Karpas-422 (cell line): ENCODE results near the gene PRDM16. TPM values are rescaled to one million over a fixed set of nuclear protein-coding genes. Genes with fewer than 3 reads are reported as not detected.

ENCODE experiments used
- DNase-seq: peaks from one replicate; pipeline ENCODE4 v3.0.0-alpha.2; 2015
- H2AFZ ChIP-seq: fragments of 200-600 bp; sonication (generic); 2 replicates; pipeline ENCODE4 v1.6.1; 2014; ENCODE audit warnings: antibody characterized with exemption, low read length, mixed read lengths
- H3K27ac ChIP-seq: fragments of 200-600 bp; sonication (generic); 2 replicates; pipeline ENCODE4 v1.5.1; 2014; ENCODE audit warnings: mild to moderate bottlenecking, low read length, moderate library complexity
- H3K27me3 ChIP-seq: fragments of 200-600 bp; sonication (generic); 2 replicates; pipeline ENCODE4 v1.6.1; 2014; ENCODE audit warnings: low read length, mixed read lengths
- H3K36me3 ChIP-seq: fragments of 200-600 bp; sonication (generic); 2 replicates; pipeline ENCODE4 v1.6.1; 2014; ENCODE audit warnings: low read length, mixed read lengths; ENCODE audit not compliant: insufficient read depth
- H3K4me1 ChIP-seq: fragments of 200-600 bp; sonication (generic); 2 replicates; pipeline ENCODE4 v1.6.1; 2014; ENCODE audit warnings: mild to moderate bottlenecking, low read length, mixed read lengths
- H3K4me2 ChIP-seq: fragments of 200-600 bp; sonication (generic); 2 replicates; pipeline ENCODE4 v1.6.1; 2014; ENCODE audit warnings: low read length, low read depth, mild to moderate bottlenecking; ENCODE audit not compliant: poor library complexity, severe bottlenecking
- H3K4me3 ChIP-seq: fragments of 200-600 bp; sonication (generic); 2 replicates; pipeline ENCODE4 v1.5.1; 2014; ENCODE audit warnings: mild to moderate bottlenecking, antibody characterized with exemption, low read length, mixed read lengths
- H3K79me2 ChIP-seq: fragments of 200-600 bp; sonication (generic); 2 replicates; pipeline ENCODE4 v1.6.1; 2014; ENCODE audit warnings: mild to moderate bottlenecking, low read length, mixed read lengths
- H3K9ac ChIP-seq: fragments of 200-600 bp; sonication (generic); 2 replicates; pipeline ENCODE4 v1.6.0; 2014; ENCODE audit warnings: low read length
- H3K9me2 ChIP-seq: fragments of 200-600 bp; sonication (generic), shearing (Covaris generic); replicated peaks from 2 replicates; pipeline ENCODE4 v1.6.0; 2014; ENCODE audit warnings: mild to moderate bottlenecking, low read length, moderate library complexity; ENCODE audit not compliant: insufficient read depth
- H3K9me3 ChIP-seq: fragments of 300-700, 200-600 bp; sonication (generic); 2 replicates; pipeline ENCODE4 v1.6.1; 2014; ENCODE audit warnings: low read length, mixed read lengths
- H4K20me1 ChIP-seq: fragments of 200-600 bp; sonication (generic); 2 replicates; pipeline ENCODE4 v1.6.1; 2014; ENCODE audit warnings: mild to moderate bottlenecking, antibody characterized with exemption, low read length, low read depth; ENCODE audit not compliant: insufficient read depth
- total RNA-seq: library from RNA; depleted of rRNA; stranded (reverse); fragments of >200 nt; shearing (Covaris generic); gene quantifications from 2 replicates; pipeline ENCODE4 v1.2.3, GENCODE V29; 2014; ENCODE audit warnings: low replicate concordance

Gene PRDM16
- total RNA-seq, 1 experiment from 2014 or later: not detected

DNA sequence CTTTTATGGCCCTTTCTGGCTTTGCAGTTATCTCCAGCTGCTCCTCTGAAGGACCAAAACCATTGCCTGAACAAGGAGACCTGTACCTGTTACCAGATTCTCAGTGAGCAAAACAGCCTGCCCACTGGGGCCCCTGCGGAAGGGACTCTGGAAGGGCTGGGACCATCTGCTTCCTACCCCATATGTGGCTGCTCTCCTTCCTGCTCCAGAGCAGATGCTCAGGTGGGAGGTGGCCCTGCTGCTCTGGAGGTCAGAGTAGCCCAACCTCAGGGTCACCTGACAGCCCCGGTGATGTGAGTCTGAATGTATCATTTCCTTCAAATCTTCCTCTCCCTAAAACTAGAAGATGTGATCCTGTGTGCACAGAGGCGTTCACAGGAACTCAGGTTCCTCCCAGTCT lies 33.6 kb downstream of the PRDM16 start:
- H3K36me3 ChIP-seq: no peaks in the 10 kb centered on the region
- H3K9ac ChIP-seq: no peak overlapping the region
- H3K4me1 ChIP-seq: no peaks in the 10 kb centered on the region
- no peaks in the 10 kb centered on the region for H3K9me2 ChIP-seq
- no peaks in the 10 kb centered on the region for H3K27me3 ChIP-seq
- DNase-seq: no peak
- H3K27ac ChIP-seq: no peak overlapping the region
- H3K4me2 ChIP-seq: no peak overlapping the region
- H3K4me3 ChIP-seq: no peak overlapping the region
- H2AFZ ChIP-seq: no peak overlapping the region
- H3K79me2 ChIP-seq: no peaks in the 10 kb centered on the region
- no peaks in the 10 kb centered on the region for H3K9me3 ChIP-seq
- no peaks in the 10 kb centered on the region for H4K20me1 ChIP-seq

DNA sequence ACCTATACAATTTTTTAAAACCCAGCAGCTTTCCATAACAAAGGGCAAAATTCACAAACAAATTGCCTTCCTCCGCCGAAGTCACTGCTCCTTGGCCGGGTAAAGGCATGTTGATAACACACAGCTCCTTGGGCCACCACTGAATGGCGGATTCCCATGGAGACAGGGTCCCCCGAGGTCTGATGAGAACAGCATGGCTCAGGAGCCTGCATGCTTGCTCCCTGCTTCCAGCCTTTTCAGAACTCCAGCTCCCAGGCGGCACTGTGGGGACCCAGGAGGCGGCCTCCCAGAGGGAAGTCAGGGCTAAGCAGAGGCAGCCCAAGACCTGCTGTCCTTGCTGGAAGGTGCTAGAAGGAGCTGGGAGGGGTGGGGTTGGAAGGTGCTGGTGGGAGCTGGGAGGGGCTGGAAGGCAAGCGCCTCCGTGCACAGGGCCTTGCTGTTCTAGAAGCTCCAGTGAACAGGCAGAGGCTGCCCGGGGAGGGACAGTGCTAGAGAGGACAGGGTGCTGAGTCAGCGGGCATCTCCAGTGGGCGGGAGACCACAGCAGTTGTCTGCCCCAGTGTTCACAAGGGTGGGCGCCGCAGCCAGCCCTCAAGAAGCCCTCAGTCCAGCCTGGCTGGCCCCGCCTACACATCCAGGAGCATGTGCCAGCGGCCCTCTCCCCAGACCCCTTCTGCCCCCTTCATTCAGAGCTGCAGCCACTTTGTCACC lies 35.1 kb downstream of the PRDM16 start:
- no peaks in the 10 kb centered on the region for H3K4me1 ChIP-seq

DNA sequence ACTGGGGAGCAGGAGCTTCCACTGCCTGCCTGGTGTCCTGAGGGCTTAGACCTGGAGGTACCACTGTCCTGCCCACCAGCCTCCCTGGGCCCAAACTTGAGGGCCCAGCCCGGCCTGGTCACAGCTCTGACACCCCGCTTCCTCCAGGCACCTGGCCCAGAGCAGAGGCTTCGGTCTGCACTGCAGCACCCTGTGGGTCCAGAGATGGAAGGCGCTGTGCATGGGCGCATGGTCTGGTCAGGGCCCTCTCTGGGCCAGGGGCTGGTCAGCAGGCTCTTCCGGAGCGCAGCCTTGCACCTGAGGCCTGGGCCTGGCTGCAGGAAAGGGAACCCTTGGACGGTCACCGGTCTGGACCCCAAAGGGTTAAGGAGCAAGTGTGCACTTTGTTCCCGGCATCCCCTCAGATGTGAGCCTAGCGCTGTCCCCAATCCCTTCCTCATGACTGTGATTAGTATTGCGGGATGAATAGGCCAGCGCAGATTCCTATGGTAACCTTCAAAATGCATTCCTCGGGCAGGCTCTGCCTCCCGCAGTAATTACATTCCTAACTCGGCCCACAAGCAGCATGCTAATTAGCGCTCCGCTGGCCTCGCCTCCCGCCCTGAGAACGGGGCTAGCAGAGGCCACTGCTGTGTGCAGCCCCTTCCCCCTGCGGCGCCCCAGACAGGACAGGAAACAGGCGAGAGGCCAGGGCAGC lies 36.3 kb downstream of the PRDM16 start:
- Histone ChIP-seq H3K9me2 (no peaks in the 10 kb centered on the region), H3K79me2 (no peaks in the 10 kb centered on the region), H2AFZ (no peak overlapping the region), H3K27me3 (no peaks in the 10 kb centered on the region), H4K20me1 (no peaks in the 10 kb centered on the region), H3K9me3 (no peaks in the 10 kb centered on the region), H3K27ac (no peak overlapping the region), H3K4me3 (no peak overlapping the region), H3K4me2 (no peak overlapping the region), H3K9ac (no peak overlapping the region), H3K4me1 (no peaks in the 10 kb centered on the region), H3K36me3 (no peaks in the 10 kb centered on the region)
- no peak for DNase-seq

More for the DNA sequence above, 35.1 kb downstream of the PRDM16 start:
- H3K27ac ChIP-seq: no peak overlapping the region
- no peaks in the 10 kb centered on the region for H3K9me2 ChIP-seq
- no peak overlapping the region for H2AFZ ChIP-seq
- H3K79me2 ChIP-seq: no peaks in the 10 kb centered on the region
- no peaks in the 10 kb centered on the region for H3K27me3 ChIP-seq
- H3K4me2 ChIP-seq: no peak overlapping the region
- no peaks in the 10 kb centered on the region for H3K9me3 ChIP-seq
- DNase-seq: no peak
- H3K9ac ChIP-seq: no peak overlapping the region
- H4K20me1 ChIP-seq: no peaks in the 10 kb centered on the region
- no peaks in the 10 kb centered on the region for H3K36me3 ChIP-seq
- no peak overlapping the region for H3K4me3 ChIP-seq

DNA sequence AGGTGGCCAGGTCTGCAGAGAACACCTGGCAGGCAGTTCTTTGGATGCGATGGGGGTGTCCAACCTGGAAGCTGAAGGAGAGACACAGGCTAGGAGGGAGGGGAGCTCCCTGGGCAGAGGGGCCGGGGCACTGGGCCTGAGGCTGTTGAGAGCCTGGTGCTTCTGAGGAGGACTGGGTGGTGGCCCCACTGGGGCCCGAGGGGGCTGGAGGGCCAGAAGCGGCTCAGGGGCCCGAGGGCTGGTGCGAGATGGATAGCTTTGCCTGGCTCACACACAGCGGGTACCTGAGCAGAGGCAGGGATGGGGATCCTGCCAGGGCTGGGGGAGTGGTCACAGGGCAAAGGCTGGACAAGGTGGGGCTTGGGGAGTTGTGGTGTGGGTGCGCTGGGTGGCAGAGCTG lies 37.2 kb downstream of the PRDM16 start:
- Histone ChIP-seq H3K4me2 (no peak overlapping the region), H2AFZ (no peak overlapping the region), H3K9ac (no peak overlapping the region), H3K4me1 (no peaks in the 10 kb centered on the region), H4K20me1 (no peaks in the 10 kb centered on the region), H3K36me3 (no peaks in the 10 kb centered on the region), H3K9me2 (no peaks in the 10 kb centered on the region), H3K27ac (no peak overlapping the region), H3K79me2 (no peaks in the 10 kb centered on the region), H3K27me3 (no peaks in the 10 kb centered on the region), H3K9me3 (no peaks in the 10 kb centered on the region), H3K4me3 (no peak overlapping the region)
- DNase-seq: no peak

DNA sequence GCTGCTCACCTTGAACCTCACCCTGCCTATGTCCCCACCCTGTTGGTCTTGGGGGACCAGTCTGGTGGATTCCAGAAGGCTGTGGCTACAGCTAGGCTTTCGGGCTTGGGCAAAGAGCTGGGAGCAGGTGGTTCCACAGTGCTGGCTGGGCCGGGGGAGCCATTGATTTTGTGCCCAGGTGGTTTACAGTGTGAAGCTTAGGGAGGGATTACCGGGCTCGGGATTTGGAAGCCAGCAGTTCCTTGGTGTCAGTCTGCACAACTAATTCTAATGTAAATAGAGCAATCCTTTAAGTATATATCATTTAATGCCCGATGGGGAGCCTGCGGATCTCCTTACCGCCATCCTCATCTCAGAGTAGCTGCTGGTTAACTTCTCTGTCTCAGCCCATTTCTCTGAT lies 38.2 kb downstream of the PRDM16 start:
- Histone ChIP-seq H3K4me3 (no peak overlapping the region), H3K4me1 (no peaks in the 10 kb centered on the region), H3K36me3 (no peaks in the 10 kb centered on the region), H3K79me2 (no peaks in the 10 kb centered on the region), H3K9me2 (no peaks in the 10 kb centered on the region), H3K27ac (no peak overlapping the region), H4K20me1 (no peaks in the 10 kb centered on the region), H2AFZ (no peak overlapping the region), H3K27me3 (no peaks in the 10 kb centered on the region), H3K9ac (no peak overlapping the region), H3K9me3 (no peaks in the 10 kb centered on the region), H3K4me2 (no peak overlapping the region)
- DNase-seq: no peak

DNA sequence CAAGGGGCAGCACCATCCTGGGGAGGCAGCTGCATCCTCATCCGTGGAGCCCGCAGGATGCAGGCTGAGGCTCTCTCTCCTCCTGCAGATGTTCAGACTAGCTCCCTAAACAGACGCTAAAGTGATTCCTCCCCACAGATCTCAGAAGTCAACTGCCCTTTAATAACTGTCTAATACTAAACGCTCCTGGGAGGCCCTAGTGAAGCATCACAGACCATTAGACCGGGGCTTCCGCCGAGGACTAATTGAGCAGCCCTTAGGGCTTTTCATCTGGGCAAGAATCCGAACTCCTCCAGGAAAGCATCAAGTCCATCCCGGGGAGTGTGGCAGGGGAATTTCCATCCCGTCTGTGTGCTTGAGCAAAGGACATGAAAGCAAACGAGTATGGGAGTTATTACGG lies 40.4 kb downstream of the PRDM16 start:
- H4K20me1 ChIP-seq: no peaks in the 10 kb centered on the region
- no peak overlapping the region for H3K27ac ChIP-seq
- no peaks in the 10 kb centered on the region for H3K36me3 ChIP-seq
- H3K4me3 ChIP-seq: no peak overlapping the region
- H3K9ac ChIP-seq: no peak overlapping the region
- H3K27me3 ChIP-seq: no peaks in the 10 kb centered on the region
- no peak overlapping the region for H2AFZ ChIP-seq
- no peak for DNase-seq
- H3K9me3 ChIP-seq: no peaks in the 10 kb centered on the region
- no peak overlapping the region for H3K4me2 ChIP-seq
- no peaks in the 10 kb centered on the region for H3K4me1 ChIP-seq
- no peaks in the 10 kb centered on the region for H3K79me2 ChIP-seq
- no peaks in the 10 kb centered on the region for H3K9me2 ChIP-seq

DNA sequence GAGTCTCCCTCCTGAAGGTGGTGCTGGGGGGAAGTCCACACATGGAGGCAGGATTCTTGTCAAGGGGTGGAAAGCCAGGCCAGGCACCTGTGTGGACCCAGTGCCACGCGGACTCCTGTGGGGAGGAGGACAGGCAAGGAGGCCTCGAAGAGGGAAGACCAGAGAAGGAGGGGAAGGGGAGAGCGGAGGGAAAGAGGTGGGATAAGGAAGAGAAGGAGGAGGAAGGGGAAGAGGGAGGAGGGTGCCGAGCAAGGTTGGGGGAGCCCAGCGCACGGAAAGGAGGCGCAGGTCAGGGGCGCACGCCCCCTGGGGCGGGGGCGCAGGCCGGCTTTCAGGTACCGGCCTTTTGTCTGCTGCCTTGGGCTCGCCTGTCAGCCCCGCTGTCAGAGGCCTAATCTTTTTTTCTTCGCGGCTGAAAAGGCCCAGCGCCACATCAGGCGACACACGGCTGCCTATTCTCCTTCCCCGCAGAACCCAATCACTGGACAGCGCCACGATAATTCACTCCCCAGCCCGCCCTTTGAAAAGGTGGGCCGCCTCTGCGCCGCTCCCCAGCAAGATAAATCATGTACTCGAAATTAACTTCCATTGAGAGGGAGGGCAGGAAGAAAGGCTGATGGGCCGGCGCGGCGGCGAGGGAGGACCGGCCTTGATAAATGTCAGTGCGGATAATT lies 42.5 kb downstream of the PRDM16 start:
- Histone ChIP-seq H4K20me1 (no peaks in the 10 kb centered on the region), H3K9ac (no peak overlapping the region), H3K79me2 (no peaks in the 10 kb centered on the region), H3K4me3 (no peak overlapping the region), H3K9me2 (no peaks in the 10 kb centered on the region), H2AFZ (no peak overlapping the region), H3K9me3 (no peaks in the 10 kb centered on the region), H3K27me3 (no peaks in the 10 kb centered on the region), H3K27ac (no peak overlapping the region), H3K36me3 (no peaks in the 10 kb centered on the region), H3K4me1 (no peaks in the 10 kb centered on the region), H3K4me2 (no peak overlapping the region)
- DNase-seq: no peak

DNA sequence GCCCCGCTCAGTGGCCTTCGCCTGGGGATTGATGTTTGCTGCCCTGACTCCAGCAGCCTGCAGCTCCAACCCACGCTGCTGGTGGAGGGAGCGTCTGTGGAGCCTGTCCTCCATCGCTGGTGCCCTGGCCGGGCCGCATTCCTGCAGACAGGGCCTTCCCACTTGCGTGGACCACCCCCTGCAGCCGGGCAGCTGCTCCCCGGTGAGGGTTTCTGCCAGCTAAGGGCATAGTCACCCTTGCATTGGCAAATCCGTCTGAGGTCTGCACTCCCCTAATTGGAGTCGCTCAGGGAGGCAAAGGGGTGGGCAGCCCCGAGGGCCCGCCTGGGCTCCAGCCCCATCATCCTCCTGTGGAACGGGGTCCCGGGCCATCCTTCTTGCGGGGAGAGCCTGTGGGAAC lies 43.5 kb downstream of the PRDM16 start:
- H3K9ac ChIP-seq: no peak overlapping the region
- no peak overlapping the region for H2AFZ ChIP-seq
- H3K9me2 ChIP-seq: no peaks in the 10 kb centered on the region
- no peaks in the 10 kb centered on the region for H3K36me3 ChIP-seq
- H3K27ac ChIP-seq: no peak overlapping the region
- H3K79me2 ChIP-seq: no peaks in the 10 kb centered on the region
- H3K4me1 ChIP-seq: no peaks in the 10 kb centered on the region
- no peaks in the 10 kb centered on the region for H4K20me1 ChIP-seq
- H3K27me3 ChIP-seq: no peaks in the 10 kb centered on the region
- no peak overlapping the region for H3K4me3 ChIP-seq
- no peak overlapping the region for H3K4me2 ChIP-seq
- H3K9me3 ChIP-seq: no peaks in the 10 kb centered on the region
- no peak for DNase-seq
